CD4-positive, alpha-beta T cell treated with Interleukin-6 at 100 ng/mL for 8 hours (primary cell): Measurements from ENCODE around the gene CELF4.

Experiments
- DNase-seq: peaks from one replicate; pipeline ENCODE4 v3.0.0-alpha.2; 2020; ENCODE audit warnings: mixed read lengths, low spot score

The CELF4 gene

GRCh38 chr18:37219257-37219656, 346.3 kb downstream of the CELF4 start:
- DNase-seq: no peak

- DNase-seq: no peak
These were observed 347.5 kb downstream of the CELF4 start for GRCh38 chr18:37218022-37218590.

GRCh38 chr18:37210781-37211180, 354.8 kb downstream of the CELF4 start:
- DNase-seq: no peak

- no peak for DNase-seq
These were observed 358.3 kb downstream of the CELF4 start for GRCh38 chr18:37207343-37207742.

GRCh38 chr18:37199741-37200140, 365.9 kb downstream of the CELF4 start:
- no peak for DNase-seq
